Common myeloid progenitor, CD34-positive (primary cell): Measurements from ENCODE around the gene HNRNPH3.
A peak's percentile ranks its signal among the peaks of the same experiment; 100 is the strongest.
"Not testable (repeated sequence)": the region's sequence is repeated elsewhere in the genome, so short reads cannot be mapped to it uniquely, and the experiment has no call there.

Experiments
- CTCF ChIA-PET: fragments of 350-600 bp; sonication (Branson Sonifier 250); formaldehyde crosslinking; loops from one replicate; lab custom pipeline; 2021; ENCODE audit warnings: antibody characterized with exemption; lab: Charles Lee
- POLR2A ChIA-PET: fragments of 350-600 bp; sonication (Branson Sonifier 250); formaldehyde crosslinking; loops from one replicate; lab custom pipeline; 2021; ENCODE audit warnings: antibody characterized with exemption; lab: Charles Lee
- DNase-seq, 3 donors: peaks; one replicate each; pipeline versions ENCODE4 v3.0.0 to v3.0.0-alpha.2; 2013
- H3K27ac ChIP-seq, 2 experiments: 1 replicate in 1 of 2; 2 replicates in 1 of 2; pipeline ENCODE4 v1.7.0; 2013; ENCODE audit warnings: inconsistent platforms in 2 of 2, low read length in 2 of 2, mild to moderate bottlenecking in 2 of 2, low read depth in 1 of 2, moderate library complexity in 1 of 2; ENCODE audit not compliant: severe bottlenecking in 2 of 2, insufficient read depth in 1 of 2, poor library complexity in 1 of 2
- H3K27me3 ChIP-seq, 5 experiments: replicated peaks in 2 of 5; 1 replicate in 3 of 5; 2 replicates in 2 of 5; pipeline versions ENCODE4 v1.6.1 to v1.7.0; 2013; ENCODE audit warnings: low read length in 4 of 5, mild to moderate bottlenecking in 2 of 5, moderate library complexity in 2 of 5, inconsistent platforms in 1 of 5; ENCODE audit not compliant: insufficient read depth in 5 of 5, control insufficient read depth in 4 of 5
- H3K36me3 ChIP-seq, 4 experiments: 1 replicate in 2 of 4; 2 replicates in 2 of 4; pipeline versions ENCODE4 v1.6.1 to v1.7.0; 2013; ENCODE audit warnings: low read length in 3 of 4, control low read depth in 1 of 4, mild to moderate bottlenecking in 1 of 4; ENCODE audit not compliant: control insufficient read depth in 4 of 4, insufficient read depth in 4 of 4
- H3K4me1 ChIP-seq, 4 experiments: 1 replicate in 3 of 4; 2 replicates in 1 of 4; pipeline versions ENCODE4 v1.6.1 to v1.7.1; 2013; ENCODE audit warnings: low read length in 3 of 4, mild to moderate bottlenecking in 3 of 4, control low read depth in 1 of 4, inconsistent platforms in 1 of 4, moderate library complexity in 1 of 4; ENCODE audit not compliant: control insufficient read depth in 4 of 4, insufficient read depth in 4 of 4; ENCODE audit errors: control extremely low read depth in 1 of 4
- H3K4me3 ChIP-seq, 7 experiments: 1 replicate in 4 of 7; 2 replicates in 3 of 7; pipeline versions ENCODE4 v1.5.1 to v1.7.0; 2013; ENCODE audit warnings: mild to moderate bottlenecking in 7 of 7, low read length in 6 of 7, moderate library complexity in 6 of 7, inconsistent platforms in 2 of 7, low read depth in 2 of 7, control low read depth in 1 of 7; ENCODE audit not compliant: insufficient read depth in 4 of 7, control insufficient read depth in 1 of 7; ENCODE audit errors: extremely low read depth in 1 of 7
- H3K9me3 ChIP-seq, 5 experiments: 1 replicate in 4 of 5; 2 replicates in 1 of 5; pipeline versions ENCODE4 v1.6.1 to v1.7.1; 2013; ENCODE audit warnings: low read length in 4 of 5, mild to moderate bottlenecking in 2 of 5, inconsistent platforms in 1 of 5, low read depth in 1 of 5, moderate library complexity in 1 of 5; ENCODE audit not compliant: control insufficient read depth in 4 of 5, insufficient read depth in 2 of 5; ENCODE audit errors: control extremely low read depth in 1 of 5
- WGBS: methylation state at CpG from one replicate; pipeline ENCODE4 v1.1.5; 2013; ENCODE audit not compliant: insufficient coverage; 5-methylcytosine and 5-hydroxymethylcytosine counted together

Gene HNRNPH3

GRCh38 chr10:68301790-68302502 is 29.9 kb upstream of the HNRNPH3 start:
- no peaks in the 10 kb centered on the region for H3K27me3 ChIP-seq
- DNase-seq = peak; percentile 48 to 69 (median 67)
- ChIA-PET CTCF (interaction anchor here (0.7 to 4.3 kb wide), 13 partner anchors 11 to 615 kb away, joined by 3 to 51 read pairs (median 4); partner anchors contain the start of gene PBLD), POLR2A (no interaction called here)
- H3K4me1 ChIP-seq = peaks cover 0 to 6% (median 0%) of the 10 kb centered on the region in 4 experiments
- no peak overlapping the region for H3K4me3 ChIP-seq
- no peak overlapping the region for H3K27ac ChIP-seq
- 50% methylated on average over 6 of the region's 6 CpGs for WGBS
- no peaks in the 10 kb centered on the region for H3K9me3 ChIP-seq
- no peaks in the 10 kb centered on the region for H3K36me3 ChIP-seq

GRCh38 chr10:68302503-68302823 is 29.4 kb upstream of the HNRNPH3 start:
- Histone ChIP-seq H3K4me1 (peaks cover 0 to 6% (median 0%) of the 10 kb centered on the region in 4 experiments), H3K9me3 (no peaks in the 10 kb centered on the region), H3K36me3 (no peaks in the 10 kb centered on the region), H3K27me3 (no peaks in the 10 kb centered on the region), H3K4me3 (no peak overlapping the region), H3K27ac (no peak overlapping the region)
- ChIA-PET CTCF (interaction anchor here (0.7 to 4.3 kb wide), 11 partner anchors 10 to 616 kb away, joined by 3 to 51 read pairs (median 4); no protein-coding TSS in a partner anchor), POLR2A (no interaction called here)
- WGBS = 50% methylated on average over 2 of the region's 2 CpGs
- DNase-seq = no peak

GRCh38 chr10:68302871-68303270 is 29.0 kb upstream of the HNRNPH3 start:
- no peaks in the 10 kb centered on the region for H3K36me3 ChIP-seq
- no peak overlapping the region for H3K27ac ChIP-seq
- H3K4me1 ChIP-seq = peaks cover 0 to 6% (median 0%) of the 10 kb centered on the region in 4 experiments
- ChIA-PET CTCF (interaction anchor here (0.7 to 4.3 kb wide), 7 partner anchors 10 to 616 kb away, joined by 3 to 51 read pairs (median 7); no protein-coding TSS in a partner anchor), POLR2A (no interaction called here)
- H3K9me3 ChIP-seq = no peaks in the 10 kb centered on the region
- no peak overlapping the region for H3K4me3 ChIP-seq
- DNase-seq = no peak
- WGBS = 75% methylated on average over 4 of the region's 5 CpGs
- no peaks in the 10 kb centered on the region for H3K27me3 ChIP-seq

- CTCF ChIA-PET = interaction anchor here (0.6 to 4.3 kb wide), 6 partner anchors 11 to 516 kb away, joined by 3 to 51 read pairs (median 6); no protein-coding TSS in a partner anchor
- H3K4me1 ChIP-seq = peaks cover 0 to 6% (median 0%) of the 10 kb centered on the region in 4 experiments
- no peak overlapping the region for H3K27ac ChIP-seq
- 80% methylated on average over 5 of the region's 7 CpGs for WGBS
- H3K36me3 ChIP-seq = no peaks in the 10 kb centered on the region
- POLR2A ChIA-PET = no interaction called here
- DNase-seq = no peak
- no peak overlapping the region for H3K4me3 ChIP-seq
- H3K9me3 ChIP-seq = no peaks in the 10 kb centered on the region
- no peaks in the 10 kb centered on the region for H3K27me3 ChIP-seq
Measured at GRCh38 chr10:68303849-68304412, 27.9 kb upstream of the HNRNPH3 start.

GRCh38 chr10:68305854-68306253 is 26.0 kb upstream of the HNRNPH3 start:
- Histone ChIP-seq H3K4me3 (no peak overlapping the region), H3K27me3 (no peaks in the 10 kb centered on the region), H3K9me3 (no peaks in the 10 kb centered on the region), H3K36me3 (no peaks in the 10 kb centered on the region), H3K4me1 (peaks cover 0 to 6% (median 0%) of the 10 kb centered on the region in 4 experiments), H3K27ac (no peak overlapping the region)
- CTCF ChIA-PET = no interaction called here
- no CpG with 5 or more reads among the region's 1 CpG for WGBS
- POLR2A ChIA-PET = no interaction called here
- DNase-seq = no peak

- DNase-seq = no peak
- Histone ChIP-seq H3K27ac (no peak overlapping the region), H3K9me3 (peaks cover 0 to 3% (median 0%) of the 10 kb centered on the region in 5 experiments), H3K27me3 (no peaks in the 10 kb centered on the region), H3K4me1 (peaks cover 0 to 4% (median 0%) of the 10 kb centered on the region in 4 experiments), H3K4me3 (no peak overlapping the region), H3K36me3 (no peaks in the 10 kb centered on the region)
- CTCF ChIA-PET = no interaction called here
- POLR2A ChIA-PET = no interaction called here
Measured at GRCh38 chr10:68310531-68310930, 21.3 kb upstream of the HNRNPH3 start.

GRCh38 chr10:68314930-68315329 is 16.9 kb upstream of the HNRNPH3 start:
- CTCF ChIA-PET = interaction anchor here (0.7 to 2.1 kb wide), 3 partner anchors 12 to 101 kb away, joined by 3 to 7 read pairs (median 7); no protein-coding TSS in a partner anchor
- H3K27me3 ChIP-seq, POLR2A ChIA-PET, DNase-seq, H3K36me3 ChIP-seq, H3K4me3 ChIP-seq, H3K27ac ChIP-seq, H3K4me1 ChIP-seq: not testable (repeated sequence)
- WGBS = 100% methylated on average over 6 of the region's 6 CpGs
- H3K9me3 ChIP-seq = peaks cover 0 to 19% (median 8%) of the 10 kb centered on the region in 5 experiments
